ENCODE data around the gene UBE2B.
A peak's percentile ranks its signal among the peaks of the same experiment; 100 is the strongest.
"Not testable (repeated sequence)": the region's sequence is repeated elsewhere in the genome, so short reads cannot be mapped to it uniquely, and the experiment has no call there.

Gene UBE2B

GRCh38 chr5:134365604-134366003, 5.8 kb upstream of the UBE2B start:
- H3K27ac ChIP-seq: peak overlapping the region; percentile 68; the same call in 1 of the 2 replicates
- TF ChIP-seq, protein P1, sequence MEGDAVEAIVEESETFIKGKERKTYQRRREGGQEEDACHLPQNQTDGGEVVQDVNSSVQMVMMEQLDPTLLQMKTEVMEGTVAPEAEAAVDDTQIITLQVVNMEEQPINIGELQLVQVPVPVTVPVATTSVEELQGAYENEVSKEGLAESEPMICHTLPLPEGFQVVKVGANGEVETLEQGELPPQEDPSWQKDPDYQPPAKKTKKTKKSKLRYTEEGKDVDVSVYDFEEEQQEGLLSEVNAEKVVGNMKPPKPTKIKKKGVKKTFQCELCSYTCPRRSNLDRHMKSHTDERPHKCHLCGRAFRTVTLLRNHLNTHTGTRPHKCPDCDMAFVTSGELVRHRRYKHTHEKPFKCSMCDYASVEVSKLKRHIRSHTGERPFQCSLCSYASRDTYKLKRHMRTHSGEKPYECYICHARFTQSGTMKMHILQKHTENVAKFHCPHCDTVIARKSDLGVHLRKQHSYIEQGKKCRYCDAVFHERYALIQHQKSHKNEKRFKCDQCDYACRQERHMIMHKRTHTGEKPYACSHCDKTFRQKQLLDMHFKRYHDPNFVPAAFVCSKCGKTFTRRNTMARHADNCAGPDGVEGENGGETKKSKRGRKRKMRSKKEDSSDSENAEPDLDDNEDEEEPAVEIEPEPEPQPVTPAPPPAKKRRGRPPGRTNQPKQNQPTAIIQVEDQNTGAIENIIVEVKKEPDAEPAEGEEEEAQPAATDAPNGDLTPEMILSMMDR (conservative IDR thresholded peaks at IDR 0.05): no peak

- TF ChIP-seq, protein P1 (conservative IDR thresholded peaks at IDR 0.05): no peak
- H3K27ac ChIP-seq: peak overlapping the region; percentile 93
These were observed 978 bp upstream of the UBE2B start for GRCh38 chr5:134370311-134370870.

DNA sequence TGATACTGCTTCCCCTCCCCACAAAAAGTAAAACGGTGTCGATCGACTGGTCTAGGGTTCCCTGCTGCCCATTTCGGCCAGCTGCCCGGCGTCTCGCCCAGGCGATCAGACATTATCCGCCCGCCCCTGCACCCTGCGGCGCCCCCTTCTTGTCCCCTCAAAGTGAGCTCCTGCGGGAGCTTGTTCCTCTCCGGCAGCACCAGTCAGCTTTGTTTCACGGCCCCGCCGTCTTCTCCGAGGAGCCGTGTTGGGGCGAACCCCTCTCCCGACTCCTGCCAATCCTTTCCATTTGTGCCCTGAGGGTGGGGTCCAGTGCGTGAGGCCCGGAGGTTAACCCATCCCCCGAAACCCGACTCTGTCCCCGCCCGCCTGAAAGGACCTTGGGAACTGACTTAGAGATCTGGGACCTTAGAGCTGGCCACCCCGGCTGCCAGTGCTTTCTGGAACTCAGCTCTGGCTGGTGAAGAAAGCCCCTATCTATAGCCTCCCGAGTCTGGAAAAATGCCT, 518 bp downstream of the UBE2B start:
- TF ChIP-seq, protein P1 (conservative IDR thresholded peaks at IDR 0.05): no peak
- H3K27ac ChIP-seq: peak overlapping the region; percentile 93

DNA sequence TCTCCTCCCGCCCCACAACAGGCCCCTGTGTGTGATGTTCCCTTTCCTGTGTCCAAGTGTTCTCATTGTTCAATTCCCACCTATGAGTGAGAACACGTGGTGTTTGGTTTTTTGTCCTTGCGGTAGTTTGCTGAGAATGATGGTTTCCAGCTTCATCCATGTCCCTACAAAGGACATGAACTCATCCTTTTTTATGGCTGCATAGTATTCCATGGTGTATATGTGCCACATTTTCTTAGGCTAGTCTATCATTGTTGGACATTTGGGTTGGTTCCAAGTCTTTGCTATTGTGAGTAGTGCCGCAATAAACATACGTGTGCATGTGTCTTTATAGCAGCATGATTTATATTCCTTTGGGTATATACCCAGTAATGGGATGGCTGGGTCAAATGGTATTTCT, 2.3 kb downstream of the UBE2B start:
- H3K27ac ChIP-seq: not testable (repeated sequence)

- H3K27ac ChIP-seq: no peak overlapping the region
- TF ChIP-seq, protein P1 (conservative IDR thresholded peaks at IDR 0.05): no peak
These were observed 2.9 kb downstream of the UBE2B start for GRCh38 chr5:134374232-134374631.

GRCh38 chr5:134380346-134380745, 9.0 kb downstream of the UBE2B start:
- H3K27ac ChIP-seq: no peak overlapping the region
- TF ChIP-seq, protein P1 (conservative IDR thresholded peaks at IDR 0.05): no peak

GRCh38 chr5:134382204-134382603, 10.8 kb downstream of the UBE2B start:
- not testable (repeated sequence) for H3K27ac ChIP-seq

- TF ChIP-seq, protein P1 (conservative IDR thresholded peaks at IDR 0.05): no peak
- H3K27ac ChIP-seq: no peak overlapping the region
These were observed 12.8 kb downstream of the UBE2B start for GRCh38 chr5:134383980-134384697.
